T-helper 2 cell treated with Interferon-gamma antibody and Interleukin-4, amounts not matched to agents 100 ng/mL and 5 ng/mL, for 36 hours (primary cell): ENCODE results near the gene NRG2. TPM values are rescaled to one million over a fixed set of nuclear protein-coding genes. Genes with fewer than 3 reads are reported as not detected.

ENCODE experiments used
- total RNA-seq: library from RNA; stranded (reverse); gene quantifications from 2 replicates; pipeline ENCODE4 v1.2.3, GENCODE V29; 2022

The NRG2 gene
- total RNA-seq, 1 donor from 2014 or later: not detected

Other genes starting within 250 kb of the NRG2 start
- not detected in 2 replicates for gene PSD2, start 247.5 kb downstream of the NRG2 start, total RNA-seq
- gene PURA, start 70.8 kb upstream of the NRG2 start, total RNA-seq: 10.9 and 12.7 TPM in 2 replicates
- gene IGIP, start 82.6 kb upstream of the NRG2 start, total RNA-seq: 3.4 and 3.8 TPM in 2 replicates
- 4.2 and 4.5 TPM in 2 replicates for gene CYSTM1, start 131.9 kb upstream of the NRG2 start, total RNA-seq